Posterior vena cava (tissue), 2 donors: ENCODE results near the gene AASDH. TPM values are rescaled to one million over a fixed set of nuclear protein-coding genes. Genes with fewer than 3 reads are reported as not detected.

Experiments used
- DNase-seq: peaks from one replicate; pipeline ENCODE4 v3.0.0-alpha.2; 2020; ENCODE audit warnings: low spot score
- intact Hi-C, 2 donors: fragments of 100-400 bp; cut with DNase I; formaldehyde crosslinking; loops; one replicate each; pipeline versions ENCODE4 v1.14.1 to v1.14.2; 2022 to 2023
- long read RNA-seq, 2 donors: library from polyadenylated mRNA; unstranded; transcript quantifications; one replicate each; pipeline ENCODE4 v2.0.0, GENCODE V29; 2020 to 2021
- total RNA-seq, 2 donors: library from RNA; stranded (reverse); fragmentation: NEBNext Ultra II Directional; extraction: Animal tissue kit (Norgen Biotek cat#: 25700); gene quantifications; one replicate each; pipeline ENCODE4 v1.2.1, GENCODE V29; 2021
- donor health status: DM: yes; HTN: yes; CAD: no.
- donor health status: DM: yes; HTN: yes; CAD: no.

AASDH gene
- total RNA-seq: 1 to 10 TPM; 8.9 to 9.5 TPM
- long read RNA-seq, donor 1, partial matches to known transcripts: 1 of 2 reads
- long read RNA-seq, donor 1, other reads (novel, unspliced or antisense): 1 of 2 reads
- long read RNA-seq, donor 2, partial matches to known transcripts: 3 of 4 reads
- long read RNA-seq, donor 2, other reads (novel, unspliced or antisense): 1 of 4 reads

DNA sequence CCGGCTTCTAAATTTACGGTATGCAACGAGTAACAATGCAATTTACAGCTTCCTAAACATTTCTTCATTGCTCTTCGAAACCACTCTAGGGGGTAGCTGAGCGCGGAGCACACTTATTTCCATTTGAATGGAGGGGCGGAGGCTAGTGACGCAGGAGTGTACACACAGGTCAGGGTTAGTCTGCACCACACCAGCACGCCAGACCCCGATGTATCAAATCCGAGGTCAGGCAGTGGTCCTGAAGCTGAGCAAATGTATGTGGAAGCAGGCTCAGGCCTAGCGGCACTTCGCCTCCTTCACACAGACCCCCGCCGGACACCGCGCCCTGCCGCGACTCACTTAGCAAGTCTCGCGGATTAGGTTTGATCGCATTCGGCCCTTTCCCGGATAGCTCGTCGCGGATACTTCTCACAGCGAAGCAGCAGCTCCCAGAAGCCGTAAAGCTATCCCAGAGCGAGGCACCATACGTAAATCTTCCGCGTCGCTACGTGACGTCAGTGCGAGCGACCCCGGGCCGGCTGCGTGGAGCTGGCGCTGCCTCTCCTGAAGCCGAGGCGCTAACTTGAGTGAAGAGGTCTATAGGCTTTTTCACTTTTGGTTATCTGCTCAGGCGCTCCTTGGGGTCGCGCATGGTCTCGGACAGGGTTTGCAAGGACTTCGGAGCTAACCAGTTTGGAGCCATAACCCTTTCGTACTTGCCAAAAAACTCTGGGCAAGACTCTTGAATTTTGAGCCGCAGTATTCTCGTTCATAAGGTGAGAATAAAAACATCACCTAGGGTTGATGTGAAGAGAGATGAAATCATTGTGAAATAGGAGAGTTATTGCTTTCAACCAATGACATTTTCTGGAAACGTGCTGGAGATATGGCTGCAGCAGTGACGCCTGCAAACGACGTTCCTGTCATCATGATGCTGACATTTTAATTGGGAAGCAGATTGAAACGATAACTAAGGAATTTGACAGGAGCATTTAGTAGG lies at the start of gene AASDH:
AASDH (minus strand) TSS at position 469 of the 979 bp plus-strand sequence. CDS start 3,192 bp downstream, outside the sequence.
- intact Hi-C loops: no loop called here
- DNase-seq: peak; percentile 98

DNA sequence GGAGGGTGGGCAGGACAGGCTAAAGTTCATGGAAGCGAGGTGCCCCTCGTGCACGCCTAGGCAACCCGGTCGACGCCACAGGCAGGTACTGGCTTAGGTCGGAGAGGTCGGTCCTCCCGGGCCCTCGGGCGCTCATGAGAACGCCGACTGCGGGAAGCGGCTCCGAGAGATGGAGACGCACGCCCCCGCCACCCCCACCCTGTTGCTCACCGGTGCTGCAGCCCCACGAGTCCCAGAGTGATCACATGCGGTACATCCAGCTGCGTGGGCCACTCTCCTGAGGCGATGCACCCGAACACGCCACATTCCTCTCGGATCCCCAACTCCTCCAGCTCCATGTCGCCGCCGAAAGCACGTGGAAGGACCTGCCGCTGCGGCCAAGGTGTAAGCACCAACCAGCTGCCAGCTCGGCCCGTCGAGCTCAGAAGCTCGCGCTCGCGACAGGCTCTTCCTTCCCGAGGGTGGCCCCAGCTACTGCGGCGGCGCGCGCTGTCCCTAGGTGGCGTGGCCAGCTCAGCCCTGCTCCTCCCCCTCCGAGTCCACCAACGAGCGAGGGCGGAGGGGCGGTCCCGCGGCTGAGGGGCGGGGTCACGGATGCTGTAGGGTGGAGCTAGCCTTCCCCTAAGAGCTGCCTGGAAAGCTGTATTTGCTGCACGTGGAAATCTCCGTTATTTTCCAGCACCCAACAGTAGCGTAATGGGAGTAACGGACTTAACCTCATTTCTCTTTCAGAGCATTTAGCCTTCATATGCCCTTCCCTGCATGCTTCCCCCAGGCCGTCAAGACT lies 48.0 kb upstream of the AASDH start, which contains the start of gene PPAT:
PPAT (minus strand) TSS at position 476 of the 787 bp plus-strand sequence; CDS start at position 338, 138 bp downstream.
- intact Hi-C loops: no loop called here

DNA sequence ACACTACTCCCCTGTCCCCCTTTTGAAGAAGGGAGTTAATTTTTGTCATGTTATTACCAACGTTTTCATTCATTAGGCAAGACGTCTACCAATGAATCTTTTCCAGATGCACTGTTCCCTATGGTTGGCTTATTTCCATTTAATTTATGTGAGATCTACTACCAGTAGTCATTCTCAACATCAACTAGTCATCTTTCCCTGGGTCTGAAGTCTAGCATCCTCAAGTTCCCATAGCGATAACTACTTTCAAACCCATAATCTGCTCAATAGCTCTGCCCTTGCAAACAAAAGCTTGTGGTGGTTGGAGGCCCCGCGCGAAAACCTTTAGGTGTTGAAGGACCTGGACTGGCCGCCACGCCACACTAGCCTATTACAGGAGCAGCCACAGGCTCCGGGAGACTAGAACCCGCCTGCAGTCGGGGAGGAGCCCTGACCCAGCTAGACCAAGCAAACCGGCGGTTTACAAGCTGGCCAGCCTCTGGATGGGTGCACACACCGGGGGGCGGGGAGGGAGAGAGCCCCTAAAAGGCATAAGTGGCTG lies 47.4 kb upstream of the AASDH start:
- intact Hi-C loops: no loop called here
- peak; percentile 85 for DNase-seq

More for the DNA sequence above, 48.0 kb upstream of the AASDH start, which contains the start of gene PPAT:
- DNase-seq: peak; percentile 99

DNA sequence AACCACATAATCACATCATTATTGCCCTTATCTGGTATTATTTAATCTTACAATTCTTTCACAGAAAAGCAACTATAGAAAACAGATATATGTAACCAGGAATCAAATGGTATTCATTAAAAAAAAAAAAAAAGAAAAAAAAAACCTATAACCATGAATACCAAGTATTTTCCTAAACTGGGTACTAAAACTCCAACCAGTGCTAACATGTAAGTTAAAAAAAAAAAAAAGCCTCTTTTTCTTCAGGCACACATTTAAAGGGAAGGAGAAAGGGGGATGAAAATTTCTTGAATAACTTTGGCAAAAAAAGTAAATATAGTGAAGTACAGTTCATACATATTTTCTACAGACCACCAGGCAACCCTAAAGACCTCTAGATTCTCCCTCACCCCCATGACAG lies 46.0 kb upstream of the AASDH start:
- intact Hi-C loops: no loop called here
- DNase-seq: no peak

- DNase-seq: no peak
- intact Hi-C loops: no loop called here
These were observed 42.9 kb upstream of the AASDH start for GRCh38 chr4:56430203-56430602.

DNA sequence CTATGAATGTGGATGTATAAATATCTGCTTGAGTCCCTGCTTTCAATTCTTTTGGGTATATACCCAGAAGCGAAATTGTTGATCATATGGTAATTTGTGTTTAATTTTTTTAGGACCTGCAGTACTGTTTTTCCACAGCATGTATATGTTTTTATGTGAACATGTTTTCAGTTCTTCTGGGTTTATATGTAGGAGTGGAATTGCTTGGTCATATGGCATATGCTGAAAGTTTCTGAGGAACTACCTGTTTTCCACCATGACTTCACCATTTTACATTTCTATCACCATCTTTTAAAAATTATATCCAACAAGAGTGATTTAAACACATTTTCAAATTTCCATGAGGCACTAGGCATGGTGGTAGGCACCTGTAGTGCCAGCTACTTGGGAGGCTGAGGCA lies 39.9 kb upstream of the AASDH start:
- no peak for DNase-seq
- intact Hi-C loops: loop anchor here in 1 of 2 donors (10.0 kb wide), 1 partner anchor 408 kb away; no protein-coding TSS in a partner anchor

- intact Hi-C loops: loop anchor here in 1 of 2 donors (10.0 kb wide), 1 partner anchor 409 kb away; no protein-coding TSS in a partner anchor
- no peak for DNase-seq
These were observed 39.0 kb upstream of the AASDH start for GRCh38 chr4:56426273-56426672.

DNA sequence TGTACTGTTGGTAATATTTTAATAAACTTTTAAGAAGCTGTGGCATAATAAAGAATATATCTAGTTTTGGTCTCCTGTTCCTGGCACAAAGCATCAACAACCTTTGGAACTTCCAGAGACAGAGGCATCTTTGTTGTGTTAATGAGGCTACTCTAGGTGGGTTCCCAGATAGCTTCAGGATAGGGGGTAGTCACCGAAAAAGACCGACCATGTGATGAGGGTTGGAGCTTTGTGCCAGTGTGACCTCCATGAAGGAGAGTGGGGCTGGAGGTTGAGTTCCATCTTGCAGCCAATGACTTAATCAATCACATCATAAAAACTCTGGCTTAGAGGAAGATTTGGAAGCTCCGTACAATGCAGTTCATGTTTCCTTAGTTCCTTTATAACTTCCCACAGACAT lies 38.2 kb upstream of the AASDH start:
- DNase-seq: no peak

DNA sequence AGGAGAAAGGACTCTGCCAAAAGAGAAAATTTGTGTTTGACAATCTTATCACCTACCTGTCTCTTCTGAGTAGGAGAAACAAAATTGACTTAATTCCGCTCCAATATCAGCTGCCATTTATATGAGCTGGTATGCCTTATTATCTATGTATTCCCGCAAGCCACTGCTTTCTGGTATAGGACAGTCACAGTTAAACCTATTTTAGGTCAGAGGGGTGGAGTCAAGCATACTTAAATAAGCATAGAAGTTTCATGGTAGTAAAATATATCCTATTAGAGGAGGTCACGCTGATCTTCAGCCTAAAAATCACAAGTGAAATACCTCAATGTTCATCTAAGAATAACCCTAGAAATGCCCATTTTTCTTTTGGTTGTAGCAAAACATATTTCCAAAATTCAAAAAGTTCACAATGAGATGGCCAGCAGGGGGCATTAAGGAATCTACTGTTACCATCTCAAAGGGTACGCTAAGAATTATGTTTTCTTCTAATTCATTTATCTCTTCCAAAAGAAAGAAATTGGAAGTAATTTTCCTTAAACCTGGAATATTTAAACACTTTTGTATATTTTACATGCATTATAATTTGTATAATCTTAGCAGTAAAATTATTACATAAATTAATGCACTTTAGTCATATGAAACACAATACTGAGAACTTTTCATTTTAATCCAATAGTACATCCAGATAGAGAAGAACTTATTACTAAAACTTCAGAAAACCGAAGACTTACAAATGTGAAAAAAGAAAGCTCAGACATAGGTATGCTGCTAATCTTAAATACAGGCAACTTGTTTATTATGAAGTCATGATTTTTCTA lies 37.6 kb upstream of the AASDH start:
- intact Hi-C loops: loop anchor here in 1 of 2 donors (10.0 kb wide), 1 partner anchor 410 kb away; no protein-coding TSS in a partner anchor

More for the DNA sequence above, 38.2 kb upstream of the AASDH start:
- intact Hi-C loops: loop anchor here in 1 of 2 donors (10.0 kb wide), 1 partner anchor 409 kb away; no protein-coding TSS in a partner anchor

GRCh38 chr4:56424176-56424575 lies 36.9 kb upstream of the AASDH start:
- no peak for DNase-seq
- intact Hi-C loops: loop anchor here in 1 of 2 donors (10.0 kb wide), 1 partner anchor 411 kb away; no protein-coding TSS in a partner anchor

More for the DNA sequence above, 37.6 kb upstream of the AASDH start:
- DNase-seq: no peak

DNA sequence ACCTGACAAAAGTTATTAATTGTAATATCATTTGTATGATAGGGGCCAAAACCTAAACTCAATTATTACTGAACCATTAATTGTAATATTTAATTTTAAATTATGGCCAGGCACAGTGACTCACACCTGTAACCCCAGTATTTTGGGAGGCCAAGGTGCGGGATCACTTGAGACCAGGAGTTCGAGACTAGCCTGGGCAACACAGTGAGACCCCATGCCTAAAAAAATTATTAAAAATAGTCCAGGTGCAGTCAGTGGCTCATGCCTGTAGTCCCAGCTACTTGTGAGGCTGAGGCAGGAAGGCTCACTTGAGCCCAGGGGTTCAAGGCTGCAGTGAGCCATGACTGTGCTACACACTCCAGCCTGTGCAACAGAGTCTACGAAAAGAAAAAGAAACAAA lies 30.1 kb upstream of the AASDH start:
- intact Hi-C loops: no loop called here
- DNase-seq: no peak

DNA sequence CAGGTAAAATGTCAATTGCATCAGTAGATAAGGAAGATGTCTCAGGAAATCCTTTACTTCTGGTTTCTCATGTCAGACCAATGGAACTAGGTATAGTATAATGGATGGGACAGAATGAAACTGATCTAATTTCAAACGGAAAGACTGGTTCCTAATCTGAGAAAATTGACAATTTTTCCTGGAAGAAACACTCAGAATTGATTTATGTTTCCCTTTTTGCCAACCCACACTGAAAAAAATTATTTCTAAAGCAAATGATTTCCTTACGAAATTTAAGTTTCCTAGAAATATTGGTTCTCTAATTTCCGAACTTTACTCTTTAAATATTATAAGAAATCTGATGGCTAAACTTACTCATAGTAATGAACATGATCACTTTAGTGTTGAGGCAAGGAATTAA lies 29.1 kb upstream of the AASDH start:
- no peak for DNase-seq
- intact Hi-C loops: no loop called here

- intact Hi-C loops: no loop called here
- DNase-seq: no peak
These were observed 26.9 kb upstream of the AASDH start for GRCh38 chr4:56414135-56414670.

- DNase-seq: no peak
- intact Hi-C loops: no loop called here
These were observed 23.2 kb upstream of the AASDH start for GRCh38 chr4:56410247-56411062.

GRCh38 chr4:56409511-56410090 lies 22.3 kb upstream of the AASDH start:
- intact Hi-C loops: no loop called here
- DNase-seq: no peak

- intact Hi-C loops: no loop called here
- DNase-seq: no peak
These were observed 21.7 kb upstream of the AASDH start for GRCh38 chr4:56408978-56409377.

DNA sequence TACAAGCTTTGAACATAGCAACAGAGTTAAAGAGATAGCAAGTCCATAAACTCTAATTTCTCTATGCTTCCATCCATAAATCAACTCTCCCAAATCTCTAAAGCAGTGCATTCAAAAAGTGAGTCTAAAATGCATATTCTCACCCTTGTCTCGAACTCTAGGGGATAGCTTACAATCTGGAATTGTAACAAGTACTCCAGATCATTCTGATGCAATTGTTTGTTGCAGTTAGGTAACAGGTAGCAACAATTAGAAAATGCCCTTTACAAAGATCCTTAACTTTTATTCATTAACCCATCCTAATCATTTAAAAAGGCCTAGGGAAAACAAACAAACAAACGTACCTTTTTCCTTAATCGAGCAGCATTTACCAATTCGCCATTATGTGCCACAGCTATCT lies 18.9 kb upstream of the AASDH start:
- intact Hi-C loops: no loop called here
- DNase-seq: no peak
